Stimulated activated naive CD8-positive, alpha-beta T cell treated with anti-CD3 and anti-CD28 coated beads, Interleukin-15, amount 100 ng/mL, for 72 hours (primary cell): Measurements from ENCODE around the gene IL5.
A peak's percentile ranks its signal among the peaks of the same experiment; 100 is the strongest.

ENCODE experiments used
- ATAC-seq: fragments of 150-1000 bp; cut with Tn5 transposase; 2 replicates; pipeline ENCODE4 v1.10.0; 2021; ENCODE audit warnings: mild to moderate bottlenecking, moderate library complexity
- DNase-seq, 2 donors: peaks; one replicate each; pipeline ENCODE4 v3.0.0; 2021 to 2022
- H3K27ac Mint-ChIP-seq, 2 donors: one replicate each; pipeline ENCODE4 v1.8.0; 2022; ENCODE audit warnings: mild to moderate bottlenecking in 2 of 2, mixed read lengths in 2 of 2, moderate library complexity in 2 of 2
- H3K27me3 Mint-ChIP-seq: one replicate; pipeline ENCODE4 v1.8.0; 2022; ENCODE audit warnings: mixed read lengths
- H3K4me1 Mint-ChIP-seq: one replicate; pipeline ENCODE4 v1.8.0; 2022; ENCODE audit warnings: mild to moderate bottlenecking, mixed read lengths
- H3K4me3 Mint-ChIP-seq, 2 donors: one replicate each; pipeline ENCODE4 v1.8.0; 2022; ENCODE audit warnings: mild to moderate bottlenecking in 2 of 2, mixed read lengths in 2 of 2, moderate library complexity in 1 of 2
- H3K9me3 Mint-ChIP-seq, 2 donors: one replicate each; pipeline ENCODE4 v1.8.0; 2022; ENCODE audit warnings: mixed read lengths in 2 of 2

The IL5 gene

GRCh38 chr5:132496631-132497487, 46.5 kb downstream of the IL5 start:
- peak overlapping the region; percentile 77 to 82 for H3K4me3 Mint-ChIP-seq
- no peaks in the 10 kb centered on the region for H3K9me3 Mint-ChIP-seq
- H3K27me3 Mint-ChIP-seq: no peaks in the 10 kb centered on the region
- DNase-seq (peak in 1 of 2 donors; percentile 62), ATAC-seq (peak; percentile 16)
- H3K27ac Mint-ChIP-seq: peak overlapping the region; percentile 93 to 99
- peaks cover 85% of the 10 kb centered on the region for H3K4me1 Mint-ChIP-seq

DNA sequence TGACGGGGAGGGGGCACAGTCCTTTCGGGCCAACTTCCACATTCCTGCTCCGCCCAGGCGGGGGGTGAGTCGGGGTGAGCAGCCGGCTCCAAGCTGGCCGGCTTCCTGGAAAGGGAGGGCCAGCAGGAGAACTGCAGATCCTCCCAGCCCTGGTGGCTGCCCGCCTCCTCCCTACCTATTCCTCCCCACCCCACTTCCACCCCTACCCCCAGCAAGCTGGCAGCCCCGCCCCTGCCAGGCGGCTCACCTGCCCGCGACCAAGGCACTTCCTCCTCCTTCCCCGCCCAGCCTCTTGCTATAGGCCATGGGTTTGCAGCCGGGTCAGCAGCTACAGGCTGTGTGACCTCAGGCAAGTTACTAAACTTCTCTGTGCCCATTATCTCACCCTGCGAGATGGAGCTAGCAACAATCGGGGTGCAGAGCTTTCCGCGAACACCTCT, 47.1 kb downstream of the IL5 start:
- H3K27ac Mint-ChIP-seq: peak overlapping the region; percentile 93 to 99

GRCh38 chr5:132495667-132496190, 47.6 kb downstream of the IL5 start:
- DNase-seq: peak; percentile 91 to 93
- ATAC-seq: peak; percentile 75
- Mint-ChIP-seq H3K4me3 (peak overlapping the region; percentile 77 to 82), H3K27me3 (no peaks in the 10 kb centered on the region), H3K9me3 (no peaks in the 10 kb centered on the region), H3K4me1 (peaks cover 86% of the 10 kb centered on the region), H3K27ac (peak overlapping the region; percentile 91 to 99)

More for the DNA sequence above, 47.1 kb downstream of the IL5 start:
- Mint-ChIP-seq H3K9me3 (no peaks in the 10 kb centered on the region), H3K4me1 (peaks cover 88% of the 10 kb centered on the region), H3K27me3 (no peaks in the 10 kb centered on the region), H3K4me3 (peak overlapping the region; percentile 77 to 82)
- ATAC-seq (peak; percentile 78), DNase-seq (peak; percentile 86 to 95)

GRCh38 chr5:132493821-132494220, 49.5 kb downstream of the IL5 start:
- peaks cover 80% of the 10 kb centered on the region for H3K4me1 Mint-ChIP-seq
- H3K27ac Mint-ChIP-seq: peak overlapping the region; percentile 91 to 99
- H3K4me3 Mint-ChIP-seq: peak overlapping the region; percentile 77 to 82
- no peaks in the 10 kb centered on the region for H3K27me3 Mint-ChIP-seq
- ATAC-seq: no peak
- no peak for DNase-seq
- no peaks in the 10 kb centered on the region for H3K9me3 Mint-ChIP-seq

GRCh38 chr5:132493241-132493640, 50.1 kb downstream of the IL5 start:
- ATAC-seq (no peak), DNase-seq (no peak)
- Mint-ChIP-seq H3K4me1 (peaks cover 78% of the 10 kb centered on the region), H3K27ac (peak overlapping the region; percentile 91 to 99), H3K27me3 (no peaks in the 10 kb centered on the region), H3K9me3 (no peaks in the 10 kb centered on the region), H3K4me3 (peak overlapping the region; percentile 77 to 82)

DNA sequence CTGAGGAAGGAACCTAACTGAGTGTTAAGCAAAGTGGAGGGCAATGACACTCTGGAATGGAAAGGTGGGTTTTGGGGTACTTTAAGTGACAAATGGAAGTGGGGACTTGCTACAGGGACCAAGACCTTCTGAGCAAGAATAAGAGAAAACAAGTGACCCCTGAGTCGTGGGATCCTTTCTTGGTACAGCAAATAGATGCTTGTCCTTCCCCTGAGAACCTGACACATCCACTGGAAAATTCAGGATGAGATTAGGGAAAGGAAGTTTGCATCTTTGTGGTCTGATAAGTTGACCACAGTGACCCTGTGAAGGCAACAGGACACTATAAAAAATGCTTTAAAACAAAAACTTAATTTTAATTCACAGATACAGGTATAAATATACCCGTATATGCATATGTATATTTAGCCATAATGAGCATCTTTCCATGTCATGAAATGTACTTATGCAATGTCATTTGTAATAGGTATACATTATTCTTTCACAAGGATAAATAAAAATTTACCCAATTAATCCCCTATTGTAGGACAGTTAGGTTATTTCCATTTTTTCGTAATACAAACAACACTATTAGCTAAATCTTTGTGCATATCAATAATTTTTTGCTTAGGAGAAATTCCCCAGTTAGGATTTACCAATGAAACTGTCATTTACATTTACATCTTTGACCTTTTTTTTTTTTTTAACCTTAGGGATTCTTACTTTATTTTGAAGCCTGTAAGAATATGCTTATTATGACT, 50.8 kb downstream of the IL5 start:
- DNase-seq (no peak), ATAC-seq (no peak)
- H3K27me3 Mint-ChIP-seq: no peaks in the 10 kb centered on the region
- no peaks in the 10 kb centered on the region for H3K9me3 Mint-ChIP-seq
- peaks cover 78% of the 10 kb centered on the region for H3K4me1 Mint-ChIP-seq
- peak overlapping the region; percentile 99 to 100 for H3K27ac Mint-ChIP-seq
- peak overlapping the region; percentile 89 to 93 for H3K4me3 Mint-ChIP-seq
